ENCODE results near the gene OR5K1.

The OR5K1 gene

DNA sequence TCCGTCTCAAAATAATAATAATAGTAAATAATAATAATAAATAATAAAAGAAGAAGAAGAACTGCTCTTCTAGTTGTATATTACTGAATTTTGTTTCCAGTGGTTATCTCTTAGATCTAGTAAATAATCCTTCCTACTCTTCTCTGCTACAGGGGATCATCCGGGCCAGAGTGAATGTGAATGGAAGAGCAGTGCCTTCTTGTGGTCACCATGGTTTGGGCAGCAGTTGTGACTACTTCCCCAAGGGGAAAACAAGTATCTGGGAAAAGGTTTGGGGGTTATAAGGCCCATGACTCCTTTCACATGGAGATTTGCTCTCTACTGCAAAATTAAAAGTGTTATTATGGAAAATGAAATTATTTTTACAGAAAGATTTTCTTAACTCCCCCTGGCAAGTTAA is 5.5 kb upstream of the OR5K1 start:
- no peak for DNase-seq
- H3K4me1 ChIP-seq (ENCODE audit: control insufficient read depth, insufficient read depth, low read length, poor library complexity, severe bottlenecking), result no peaks in the 10 kb centered on the region
- no peak overlapping the region for H3K27ac ChIP-seq (ENCODE audit: insufficient read depth, low read length, poor library complexity, severe bottlenecking)
- no peaks in the 10 kb centered on the region for H3K27me3 ChIP-seq (replicated peaks; ENCODE audit: control insufficient read depth, insufficient read depth, low read length, poor library complexity, severe bottlenecking)
- no peaks in the 10 kb centered on the region for H3K36me3 ChIP-seq (ENCODE audit: control insufficient read depth, insufficient read depth, low read length)
- H3K4me3 ChIP-seq (ENCODE audit: insufficient read depth, low read depth, low read length, poor library complexity, severe bottlenecking), result no peak overlapping the region
- H3K9me3 ChIP-seq (ENCODE audit: control insufficient read depth, low read length), result no peaks in the 10 kb centered on the region

DNA sequence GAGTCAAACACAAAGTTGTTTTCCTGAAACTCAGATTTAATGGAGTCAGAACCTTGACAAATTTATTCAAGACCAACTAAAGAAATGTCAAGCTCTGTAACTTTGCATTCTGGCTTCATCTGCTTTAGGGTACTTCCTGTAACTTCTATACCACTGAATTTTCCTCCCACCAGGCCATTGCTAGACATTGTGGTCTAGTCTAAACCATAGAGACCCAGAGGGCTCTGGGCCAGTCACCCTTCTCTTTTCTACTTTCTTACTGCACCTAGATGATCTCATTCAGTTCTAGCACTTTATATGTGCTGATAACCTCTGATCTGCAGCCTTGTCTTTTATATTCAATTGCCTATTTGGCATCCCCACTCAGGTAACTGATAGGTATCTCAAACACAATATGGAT is 2.8 kb upstream of the OR5K1 start:
- no peaks in the 10 kb centered on the region for H3K27me3 ChIP-seq (replicated peaks; ENCODE audit: control insufficient read depth, insufficient read depth, low read length, poor library complexity, severe bottlenecking)
- H3K4me1 ChIP-seq (ENCODE audit: control insufficient read depth, insufficient read depth, low read length, poor library complexity, severe bottlenecking), result no peaks in the 10 kb centered on the region
- no peaks in the 10 kb centered on the region for H3K36me3 ChIP-seq (ENCODE audit: control insufficient read depth, insufficient read depth, low read length)
- H3K4me3 ChIP-seq (ENCODE audit: insufficient read depth, low read depth, low read length, poor library complexity, severe bottlenecking), result no peak overlapping the region
- DNase-seq, result no peak
- no peaks in the 10 kb centered on the region for H3K9me3 ChIP-seq (ENCODE audit: control insufficient read depth, low read length)
- H3K27ac ChIP-seq (ENCODE audit: insufficient read depth, low read length, poor library complexity, severe bottlenecking), result no peak overlapping the region

DNA sequence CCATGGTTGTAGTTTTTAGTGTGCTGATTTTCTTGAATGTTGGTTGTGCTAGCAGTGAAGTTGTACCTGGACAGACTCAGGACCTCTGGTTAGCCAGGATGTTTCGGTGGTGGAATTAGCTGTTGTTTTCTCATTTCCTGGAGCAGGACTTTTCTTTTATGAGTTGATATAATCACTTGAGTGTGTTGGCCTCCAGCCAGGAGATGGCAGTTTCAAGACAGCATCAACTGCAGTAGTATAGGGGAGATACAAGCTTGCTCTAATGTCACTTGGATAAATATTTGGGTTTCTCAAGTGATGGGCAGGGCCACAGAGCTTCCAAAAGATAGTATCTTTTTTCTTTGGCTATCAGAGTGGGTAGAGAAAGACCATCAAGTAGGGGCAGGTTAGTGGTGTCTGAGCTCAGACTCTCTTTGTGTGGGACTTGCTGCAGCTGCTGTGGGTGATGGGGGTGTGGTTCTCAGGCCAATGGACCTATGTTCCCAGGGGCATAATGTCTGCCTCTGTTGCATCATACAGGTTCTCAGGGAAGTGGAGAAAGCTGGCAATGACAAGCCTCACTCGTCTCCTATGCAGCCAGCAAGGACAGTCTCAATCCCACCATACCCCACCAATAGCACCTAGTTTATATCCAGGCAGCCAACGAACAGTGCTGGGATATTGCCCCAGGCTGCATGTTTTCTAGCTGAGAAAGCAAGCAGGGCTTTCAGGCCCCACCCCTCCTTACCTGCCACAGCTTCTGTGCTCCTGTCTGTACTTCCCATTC is 19.9 kb downstream of the OR5K1 start:
- DNase-seq, result no peak
- H3K4me3 ChIP-seq (ENCODE audit: insufficient read depth, low read depth, low read length, poor library complexity, severe bottlenecking), result no peak overlapping the region
- H3K4me1 ChIP-seq (ENCODE audit: control insufficient read depth, insufficient read depth, low read length, poor library complexity, severe bottlenecking), result no peaks in the 10 kb centered on the region
- H3K9me3 ChIP-seq (ENCODE audit: control insufficient read depth, low read length), result no peaks in the 10 kb centered on the region
- H3K27me3 ChIP-seq (replicated peaks; ENCODE audit: control insufficient read depth, insufficient read depth, low read length, poor library complexity, severe bottlenecking), result no peaks in the 10 kb centered on the region
- H3K36me3 ChIP-seq (ENCODE audit: control insufficient read depth, insufficient read depth, low read length), result no peaks in the 10 kb centered on the region
- no peak overlapping the region for H3K27ac ChIP-seq (ENCODE audit: insufficient read depth, low read length, poor library complexity, severe bottlenecking)

DNA sequence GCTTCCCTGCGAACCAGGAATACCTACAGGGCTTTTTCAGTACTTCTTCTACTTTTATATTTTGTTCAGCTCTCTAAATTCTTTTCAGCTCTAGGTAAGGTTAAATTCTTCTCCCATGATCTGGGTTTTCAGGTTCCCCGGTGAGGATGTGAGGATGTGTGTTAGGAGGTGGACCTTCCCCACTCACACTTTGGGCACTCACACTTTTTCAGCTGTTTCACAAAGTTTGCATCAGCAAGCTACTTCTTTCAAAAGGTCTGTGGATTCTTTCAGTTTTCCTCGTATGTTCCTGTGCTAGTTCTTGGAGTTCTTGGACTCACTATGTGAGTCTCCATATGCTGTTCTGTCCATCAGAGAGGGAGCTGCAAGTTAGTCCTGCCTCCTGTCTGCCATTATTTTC is 20.6 kb downstream of the OR5K1 start:
- H3K27ac ChIP-seq (ENCODE audit: insufficient read depth, low read length, poor library complexity, severe bottlenecking), result no peak overlapping the region
- H3K4me1 ChIP-seq (ENCODE audit: control insufficient read depth, insufficient read depth, low read length, poor library complexity, severe bottlenecking), result no peaks in the 10 kb centered on the region
- no peak overlapping the region for H3K4me3 ChIP-seq (ENCODE audit: insufficient read depth, low read depth, low read length, poor library complexity, severe bottlenecking)
- H3K27me3 ChIP-seq (replicated peaks; ENCODE audit: control insufficient read depth, insufficient read depth, low read length, poor library complexity, severe bottlenecking), result no peaks in the 10 kb centered on the region
- no peaks in the 10 kb centered on the region for H3K36me3 ChIP-seq (ENCODE audit: control insufficient read depth, insufficient read depth, low read length)
- no peak for DNase-seq
- peaks cover 3% of the 10 kb centered on the region for H3K9me3 ChIP-seq (ENCODE audit: control insufficient read depth, low read length)

DNA sequence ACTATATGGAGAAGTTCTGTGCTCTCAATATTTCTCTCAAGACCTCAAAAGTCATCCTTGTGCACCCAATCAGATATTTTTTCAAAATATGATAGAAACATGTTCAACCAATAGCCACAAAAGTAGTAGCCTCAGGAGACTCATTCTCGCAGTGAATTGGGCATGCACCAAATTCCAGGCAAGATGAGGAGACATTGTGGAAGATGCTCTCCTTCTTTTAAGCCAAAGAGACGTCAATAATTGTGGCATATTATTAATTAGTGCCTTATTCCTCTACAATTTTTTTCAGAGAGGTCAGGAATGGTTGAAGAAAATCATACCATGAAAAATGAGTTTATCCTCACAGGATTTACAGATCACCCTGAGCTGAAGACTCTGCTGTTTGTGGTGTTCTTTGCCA is 34.4 kb downstream of the OR5K1 start, which contains the start of gene OR5K2:
OR5K2 (plus strand) TSS at position 301 of the 400 bp plus-strand sequence; CDS start at position 301, 0 bp downstream.
- H3K4me3 ChIP-seq (ENCODE audit: insufficient read depth, low read depth, low read length, poor library complexity, severe bottlenecking), result no peak within 1 kb of the TSS
- no peaks in the 10 kb centered on the region for H3K27me3 ChIP-seq (replicated peaks; ENCODE audit: control insufficient read depth, insufficient read depth, low read length, poor library complexity, severe bottlenecking)
- no peaks in the 10 kb centered on the region for H3K4me1 ChIP-seq (ENCODE audit: control insufficient read depth, insufficient read depth, low read length, poor library complexity, severe bottlenecking)
- no peak for DNase-seq
- H3K9me3 ChIP-seq (ENCODE audit: control insufficient read depth, low read length), result no peaks in the 10 kb centered on the region
- no peaks in the 10 kb centered on the region for H3K36me3 ChIP-seq (ENCODE audit: control insufficient read depth, insufficient read depth, low read length)
- no peak within 1 kb of the TSS for H3K27ac ChIP-seq (ENCODE audit: insufficient read depth, low read length, poor library complexity, severe bottlenecking)

DNA sequence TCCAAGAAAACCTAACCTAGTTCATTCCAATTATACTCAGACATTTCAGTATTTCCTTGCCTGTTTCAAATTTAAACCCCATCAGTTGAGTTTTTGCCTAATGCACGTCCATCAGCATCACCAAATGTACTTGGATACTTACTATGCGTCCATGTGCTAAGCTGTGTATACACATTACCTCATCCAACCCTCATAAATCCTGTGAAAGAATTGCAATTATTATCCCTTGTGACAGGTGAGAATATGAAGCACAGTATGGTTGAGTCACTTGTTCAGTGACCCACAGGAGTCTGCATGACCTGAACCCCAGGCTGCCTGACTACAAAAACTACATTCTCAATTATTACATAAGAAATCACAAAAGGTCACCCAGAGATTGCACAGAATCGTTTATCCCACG is 37.0 kb downstream of the OR5K1 start:
- H3K36me3 ChIP-seq (ENCODE audit: control insufficient read depth, insufficient read depth, low read length), result no peaks in the 10 kb centered on the region
- no peaks in the 10 kb centered on the region for H3K9me3 ChIP-seq (ENCODE audit: control insufficient read depth, low read length)
- no peaks in the 10 kb centered on the region for H3K27me3 ChIP-seq (replicated peaks; ENCODE audit: control insufficient read depth, insufficient read depth, low read length, poor library complexity, severe bottlenecking)
- H3K27ac ChIP-seq (ENCODE audit: insufficient read depth, low read length, poor library complexity, severe bottlenecking), result no peak overlapping the region
- no peak for DNase-seq
- H3K4me3 ChIP-seq (ENCODE audit: insufficient read depth, low read depth, low read length, poor library complexity, severe bottlenecking), result no peak overlapping the region
- H3K4me1 ChIP-seq (ENCODE audit: control insufficient read depth, insufficient read depth, low read length, poor library complexity, severe bottlenecking), result no peaks in the 10 kb centered on the region

DNA sequence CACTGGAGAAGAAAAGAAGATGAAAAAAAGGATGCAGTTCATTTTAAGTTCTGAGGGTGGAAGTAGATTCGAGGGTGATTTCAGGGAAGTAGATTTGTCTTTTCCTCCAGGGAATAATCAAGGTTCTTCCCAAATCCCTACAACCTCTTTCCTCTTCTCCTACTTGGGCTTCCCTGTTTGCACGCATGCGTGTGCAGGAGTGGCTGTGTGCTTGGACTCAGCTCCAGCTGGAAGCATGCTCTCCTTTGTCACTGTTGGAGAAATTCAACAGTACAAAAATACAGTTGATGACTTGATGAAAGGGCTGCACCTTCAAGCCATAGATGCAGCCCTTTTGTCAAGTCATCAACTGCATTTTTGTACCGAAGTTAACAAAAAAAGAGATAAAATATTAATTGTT is 38.3 kb downstream of the OR5K1 start:
- H3K4me3 ChIP-seq (ENCODE audit: insufficient read depth, low read depth, low read length, poor library complexity, severe bottlenecking), result no peak overlapping the region
- DNase-seq, result no peak
- H3K9me3 ChIP-seq (ENCODE audit: control insufficient read depth, low read length), result no peaks in the 10 kb centered on the region

DNA sequence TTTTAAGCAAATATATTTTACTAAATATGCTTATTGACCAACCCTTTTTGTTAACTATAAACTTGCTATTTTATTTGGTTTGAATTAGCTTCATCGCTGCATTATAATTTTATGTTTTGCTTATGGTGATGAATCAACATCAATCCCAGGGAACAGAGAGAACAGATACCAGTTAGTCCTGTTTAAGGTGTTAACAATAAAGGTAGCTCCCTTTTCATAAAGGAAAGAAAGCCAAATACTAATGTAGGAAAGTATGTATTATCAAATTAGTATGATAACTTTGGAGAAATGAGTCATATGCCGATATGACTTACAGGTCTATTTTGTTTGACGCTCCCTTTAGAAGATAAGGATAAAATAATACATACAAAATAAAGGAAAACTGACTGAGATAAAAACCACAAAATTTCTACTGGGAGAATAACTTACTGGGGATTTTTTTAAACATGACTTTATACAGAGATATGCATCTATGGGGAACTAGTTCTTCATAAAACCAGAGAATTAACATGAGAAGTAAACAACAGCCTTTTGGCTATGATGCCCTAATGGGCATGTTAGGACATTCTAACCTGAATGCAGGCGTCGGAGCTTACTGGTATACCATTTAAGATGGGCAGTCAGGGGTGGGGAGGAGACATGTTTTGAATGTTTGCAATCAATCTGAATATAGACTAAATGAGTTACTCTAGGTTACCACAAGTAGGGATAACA is 39.0 kb downstream of the OR5K1 start:
- H3K9me3 ChIP-seq (ENCODE audit: control insufficient read depth, low read length), result no peaks in the 10 kb centered on the region
- no peak overlapping the region for H3K4me3 ChIP-seq (ENCODE audit: insufficient read depth, low read depth, low read length, poor library complexity, severe bottlenecking)
- no peaks in the 10 kb centered on the region for H3K36me3 ChIP-seq (ENCODE audit: control insufficient read depth, insufficient read depth, low read length)
- no peak for DNase-seq
- H3K4me1 ChIP-seq (ENCODE audit: control insufficient read depth, insufficient read depth, low read length, poor library complexity, severe bottlenecking), result no peaks in the 10 kb centered on the region
- no peaks in the 10 kb centered on the region for H3K27me3 ChIP-seq (replicated peaks; ENCODE audit: control insufficient read depth, insufficient read depth, low read length, poor library complexity, severe bottlenecking)
- no peak overlapping the region for H3K27ac ChIP-seq (ENCODE audit: insufficient read depth, low read length, poor library complexity, severe bottlenecking)

More for the DNA sequence above, 38.3 kb downstream of the OR5K1 start:
- H3K4me1 ChIP-seq (ENCODE audit: control insufficient read depth, insufficient read depth, low read length, poor library complexity, severe bottlenecking), result no peaks in the 10 kb centered on the region
- no peaks in the 10 kb centered on the region for H3K36me3 ChIP-seq (ENCODE audit: control insufficient read depth, insufficient read depth, low read length)
- H3K27ac ChIP-seq (ENCODE audit: insufficient read depth, low read length, poor library complexity, severe bottlenecking), result no peak overlapping the region
- H3K27me3 ChIP-seq (replicated peaks; ENCODE audit: control insufficient read depth, insufficient read depth, low read length, poor library complexity, severe bottlenecking), result no peaks in the 10 kb centered on the region

DNA sequence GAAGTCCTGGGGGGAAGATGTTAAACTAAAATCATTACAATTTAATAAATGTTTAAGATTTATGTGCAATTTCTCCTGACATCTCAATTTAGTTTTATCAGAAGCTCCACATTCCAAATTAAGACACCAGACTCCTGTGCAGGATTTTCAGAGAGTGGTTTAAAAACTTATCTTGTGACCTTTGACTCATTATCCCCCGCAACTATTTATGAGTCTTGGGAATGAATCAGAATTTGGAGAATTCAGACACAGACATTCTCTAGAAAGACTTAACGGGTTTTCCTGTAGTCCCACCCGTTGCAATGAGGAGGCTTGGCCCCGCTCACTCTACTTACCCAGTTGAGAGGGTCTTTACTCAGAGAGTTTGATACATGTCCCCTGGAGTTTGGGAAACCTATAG is 41.5 kb downstream of the OR5K1 start:
- H3K27me3 ChIP-seq (replicated peaks; ENCODE audit: control insufficient read depth, insufficient read depth, low read length, poor library complexity, severe bottlenecking), result no peaks in the 10 kb centered on the region
- H3K4me1 ChIP-seq (ENCODE audit: control insufficient read depth, insufficient read depth, low read length, poor library complexity, severe bottlenecking), result no peaks in the 10 kb centered on the region
- no peaks in the 10 kb centered on the region for H3K36me3 ChIP-seq (ENCODE audit: control insufficient read depth, insufficient read depth, low read length)
- H3K4me3 ChIP-seq (ENCODE audit: insufficient read depth, low read depth, low read length, poor library complexity, severe bottlenecking), result no peak overlapping the region
- H3K27ac ChIP-seq (ENCODE audit: insufficient read depth, low read length, poor library complexity, severe bottlenecking), result no peak overlapping the region
- no peak for DNase-seq
- no peaks in the 10 kb centered on the region for H3K9me3 ChIP-seq (ENCODE audit: control insufficient read depth, low read length)

DNA sequence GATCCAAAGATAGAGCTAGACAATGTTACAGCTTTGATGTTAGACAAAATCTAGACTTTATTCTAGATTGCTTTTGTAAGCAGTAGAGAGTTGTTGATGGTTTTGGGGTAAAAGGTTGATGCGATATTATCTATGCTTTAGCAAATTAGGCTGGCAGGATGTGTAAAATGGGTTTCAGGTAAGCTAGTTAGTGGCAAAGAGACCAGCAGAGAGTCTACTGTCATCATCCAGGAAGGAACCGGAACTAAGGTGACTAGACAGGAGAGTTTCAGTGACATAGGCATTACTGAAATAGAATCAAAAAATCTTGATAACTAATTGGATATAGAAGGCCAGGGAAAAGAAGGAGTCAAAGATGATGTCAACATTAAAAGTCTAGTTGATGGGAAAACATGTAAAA is 45.6 kb downstream of the OR5K1 start:
- Histone ChIP-seq H3K4me3 (ENCODE audit: insufficient read depth, low read depth, low read length, poor library complexity, severe bottlenecking) (no peak overlapping the region), H3K9me3 (ENCODE audit: control insufficient read depth, low read length) (no peaks in the 10 kb centered on the region)
- DNase-seq, result no peak

More for the DNA sequence above, 45.6 kb downstream of the OR5K1 start:
- Histone ChIP-seq H3K4me1 (ENCODE audit: control insufficient read depth, insufficient read depth, low read length, poor library complexity, severe bottlenecking) (no peaks in the 10 kb centered on the region), H3K36me3 (ENCODE audit: control insufficient read depth, insufficient read depth, low read length) (peaks cover 2% of the 10 kb centered on the region), H3K27ac (ENCODE audit: insufficient read depth, low read length, poor library complexity, severe bottlenecking) (no peak overlapping the region), H3K27me3 (replicated peaks; ENCODE audit: control insufficient read depth, insufficient read depth, low read length, poor library complexity, severe bottlenecking) (no peaks in the 10 kb centered on the region)
